Anterior cingulate cortex (tissue), 58 donors: Measurements from ENCODE around the gene RPL32.
A peak's percentile ranks its signal among the peaks of the same experiment; 100 is the strongest.
"Not testable (repeated sequence)": the region's sequence is repeated elsewhere in the genome, so short reads cannot be mapped to it uniquely, and the experiment has no call there.

ENCODE experiments used
- DNase-seq, 58 donors: peaks; one replicate each; lab custom pipeline; 2025; lab: John Stamatoyannopoulos, UW

Gene RPL32

DNA sequence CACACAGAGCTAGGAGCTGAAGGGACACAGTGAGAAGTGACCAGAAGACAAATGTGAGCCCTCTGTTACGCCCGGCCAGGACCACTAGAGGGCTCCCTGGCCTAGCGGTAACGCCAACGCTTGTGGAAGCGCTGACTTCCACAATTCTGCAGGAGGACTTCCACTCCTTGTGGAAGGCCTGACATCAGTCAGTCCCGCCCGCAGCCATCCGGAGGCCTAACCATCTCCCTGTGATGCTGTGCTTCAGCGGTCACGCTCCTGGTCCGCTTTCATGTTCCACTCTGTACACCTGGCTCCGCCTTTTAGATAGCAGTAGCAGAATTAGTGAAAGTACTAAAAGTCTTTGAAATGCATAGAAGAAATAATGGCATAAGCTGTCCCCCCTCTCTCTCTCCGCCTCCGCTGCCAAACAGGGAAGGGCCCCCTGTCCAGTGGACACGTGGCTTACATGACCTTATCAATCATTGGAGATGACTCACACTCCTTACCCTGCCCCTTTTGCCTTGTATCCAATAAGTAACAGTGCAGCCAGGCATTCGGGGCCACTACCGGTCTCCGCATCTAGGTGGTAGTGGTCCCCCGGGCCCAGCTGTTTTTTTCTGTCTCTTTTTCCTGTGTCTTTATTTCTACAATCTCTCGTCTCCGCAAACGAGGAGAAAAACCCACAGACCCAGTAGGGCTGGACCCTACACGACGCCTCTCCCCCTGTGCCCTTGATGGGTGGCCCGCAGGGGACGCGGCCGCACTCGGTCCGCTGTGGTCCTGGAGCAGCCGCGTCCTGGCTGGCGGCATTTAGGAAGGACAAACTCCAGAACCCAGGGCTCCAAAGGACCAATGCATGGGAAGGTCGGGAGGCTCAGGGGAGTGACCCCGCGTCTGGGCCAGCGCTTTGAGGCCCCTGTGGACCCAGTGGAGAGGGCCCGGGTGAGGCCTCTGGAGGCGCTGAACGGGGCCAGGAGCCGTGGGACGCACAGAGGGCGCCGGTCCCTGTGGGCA is 27.0 kb upstream of the RPL32 start:
- peak in 56 of 58 donors; percentile 5 to 90 (median 74) for DNase-seq

DNA sequence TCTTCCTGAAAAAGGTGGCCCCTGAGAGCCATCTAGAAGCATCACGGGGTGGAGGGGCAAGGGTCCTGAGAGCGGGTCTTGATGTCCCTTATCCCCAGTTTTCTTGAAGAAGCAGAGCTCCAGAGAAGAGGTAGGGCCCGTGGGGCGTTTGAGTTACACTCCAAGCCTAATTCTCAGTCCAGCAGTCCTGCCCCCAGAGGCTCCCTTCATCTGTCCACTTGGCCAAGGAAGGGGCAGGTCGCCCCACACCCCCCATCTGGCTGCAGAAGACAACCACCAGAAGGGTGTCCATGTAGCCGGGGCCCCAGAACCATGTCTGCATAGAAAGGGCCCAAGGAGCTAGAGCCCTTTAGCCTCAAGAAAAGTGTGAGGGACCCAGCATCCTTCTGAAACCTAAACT is 25.5 kb upstream of the RPL32 start:
- DNase-seq: no peak

DNA sequence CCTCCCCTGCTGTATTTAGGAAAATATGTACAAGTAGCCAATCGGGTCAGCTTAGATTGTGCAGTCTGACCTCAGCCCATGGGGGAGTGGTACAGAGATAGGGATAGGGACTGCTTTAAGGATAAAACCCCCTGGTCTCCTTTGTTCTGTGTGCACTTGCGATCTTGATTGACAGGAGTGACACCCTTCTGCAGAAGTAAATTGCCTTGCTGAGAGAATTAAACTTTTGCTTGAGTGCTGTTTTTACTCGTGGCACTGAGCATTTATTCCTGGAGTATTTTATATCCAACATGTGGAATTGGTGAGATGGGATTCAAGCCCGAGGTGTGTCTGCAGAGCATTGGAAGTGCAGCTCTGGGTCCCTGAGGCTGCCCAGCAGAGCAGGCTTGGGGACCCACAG is 23.9 kb upstream of the RPL32 start:
- no peak for DNase-seq

DNA sequence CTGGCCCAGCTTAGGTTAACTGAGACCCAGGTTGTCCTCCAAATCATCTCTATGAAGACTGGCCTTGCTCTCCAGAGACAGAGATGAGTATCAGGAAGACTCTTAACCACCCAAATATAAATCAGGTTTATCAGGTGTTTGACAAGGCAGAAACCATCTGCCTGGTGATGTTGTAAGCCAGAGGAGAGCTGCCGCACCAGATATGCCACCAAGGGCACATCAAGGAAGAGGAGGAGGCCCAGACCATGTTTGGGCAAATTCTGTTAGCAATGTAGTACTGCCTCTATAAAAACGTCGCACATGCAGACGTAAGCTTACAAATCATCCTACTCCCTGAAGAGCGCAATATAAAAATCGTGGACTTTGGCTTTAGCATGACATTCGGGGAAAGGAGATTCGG is 21.0 kb upstream of the RPL32 start:
- no peak for DNase-seq

DNA sequence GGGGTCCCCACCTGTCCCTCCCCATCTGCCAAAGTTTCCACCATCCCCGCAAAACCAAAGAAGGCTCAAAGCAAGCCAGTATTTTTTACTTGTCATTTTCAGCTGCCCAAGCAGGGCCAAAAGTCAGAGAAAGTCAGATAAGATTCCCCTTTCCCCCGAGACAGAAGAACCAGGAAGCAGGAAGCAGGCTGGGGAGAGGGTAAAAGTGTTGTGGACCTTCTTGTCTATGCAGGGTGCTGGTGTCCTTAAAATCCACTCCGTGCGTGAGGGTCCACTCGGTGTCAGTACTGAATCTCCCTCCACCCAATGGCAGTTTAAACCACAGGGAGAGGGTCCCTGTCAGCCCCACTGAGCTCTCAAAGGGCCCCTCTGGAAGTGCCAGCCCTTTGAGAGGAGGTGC is 20.2 kb upstream of the RPL32 start:
- no peak for DNase-seq

DNA sequence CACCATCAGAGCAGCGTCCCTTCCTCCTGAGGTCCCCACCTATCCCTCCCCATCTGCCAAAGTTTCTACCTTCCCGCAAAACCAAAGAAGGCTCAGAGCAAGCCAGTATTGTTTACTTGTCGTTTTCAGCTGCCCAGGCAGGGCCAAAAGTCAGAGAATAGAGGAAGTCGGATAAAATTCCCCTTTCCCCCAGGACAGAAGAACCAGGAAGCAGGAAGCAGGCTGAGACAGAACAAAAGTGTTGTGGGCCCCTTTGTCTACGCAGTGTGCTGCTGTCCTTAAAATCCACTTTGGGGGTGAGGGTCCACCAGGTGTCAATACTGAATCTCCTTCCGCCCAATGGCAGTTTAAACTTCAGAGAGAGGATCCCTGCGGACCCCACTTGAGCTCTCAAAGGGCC is 18.5 kb upstream of the RPL32 start:
- DNase-seq: no peak

DNA sequence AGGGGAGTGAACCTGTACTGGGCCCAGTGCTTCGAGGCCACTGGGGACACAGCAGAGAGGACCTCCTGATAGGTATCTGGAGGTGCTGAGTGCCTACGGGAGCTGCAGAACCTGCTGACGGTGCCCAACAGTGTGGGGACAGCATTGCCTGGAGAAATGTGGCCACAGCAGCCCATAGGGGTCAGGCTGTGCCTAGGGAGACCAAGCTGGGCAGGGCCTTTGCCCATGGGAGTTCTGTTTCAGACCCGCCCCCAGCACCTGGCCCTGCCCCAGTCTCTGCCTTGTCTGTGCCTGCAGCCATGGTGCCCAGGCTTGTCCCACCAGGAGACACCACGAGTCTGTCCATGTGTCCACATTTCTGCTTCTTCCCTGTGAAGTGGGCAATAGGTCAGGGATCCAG is 15.3 kb upstream of the RPL32 start:
- no peak for DNase-seq

DNA sequence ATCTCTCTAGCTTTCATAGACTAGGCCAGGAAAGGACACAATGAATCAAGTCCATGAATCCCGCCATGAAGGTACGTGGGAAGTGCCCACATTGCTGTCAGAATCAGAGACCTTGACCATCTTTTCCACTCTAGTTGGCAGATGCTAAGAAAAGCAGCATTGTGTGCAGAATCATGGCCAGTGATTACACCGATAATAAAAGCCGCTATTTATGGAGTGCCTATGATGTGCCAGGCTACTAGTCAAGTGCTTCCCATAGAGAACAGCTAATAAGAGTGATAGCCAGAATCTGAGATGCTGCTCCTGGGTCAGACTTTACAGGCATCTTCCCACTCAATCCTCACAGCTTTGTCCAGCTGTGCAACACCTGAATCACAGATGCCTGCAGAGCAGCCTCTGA is 13.2 kb upstream of the RPL32 start:
- DNase-seq: peak in 2 of 58 donors; percentile 3 to 27

DNA sequence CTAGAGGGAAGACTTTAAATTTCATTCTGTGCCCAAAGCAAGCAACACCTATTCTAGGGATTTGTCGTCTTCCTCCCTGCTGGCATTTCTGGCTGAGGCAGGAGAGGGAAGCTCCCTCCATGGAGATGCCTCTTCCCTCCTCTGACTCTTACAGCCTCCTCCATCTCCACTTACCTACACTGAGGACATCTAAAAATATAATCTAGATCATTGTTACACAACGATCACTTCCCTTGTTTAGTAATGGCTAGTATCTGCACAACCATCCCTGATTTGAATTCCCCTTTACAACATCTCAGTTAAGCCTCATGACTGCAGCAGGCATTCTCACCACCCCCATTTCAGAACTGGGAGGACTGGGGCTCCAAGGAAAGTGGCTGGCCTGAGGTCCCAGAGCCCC is 12.5 kb upstream of the RPL32 start:
- not testable (repeated sequence) for DNase-seq

DNA sequence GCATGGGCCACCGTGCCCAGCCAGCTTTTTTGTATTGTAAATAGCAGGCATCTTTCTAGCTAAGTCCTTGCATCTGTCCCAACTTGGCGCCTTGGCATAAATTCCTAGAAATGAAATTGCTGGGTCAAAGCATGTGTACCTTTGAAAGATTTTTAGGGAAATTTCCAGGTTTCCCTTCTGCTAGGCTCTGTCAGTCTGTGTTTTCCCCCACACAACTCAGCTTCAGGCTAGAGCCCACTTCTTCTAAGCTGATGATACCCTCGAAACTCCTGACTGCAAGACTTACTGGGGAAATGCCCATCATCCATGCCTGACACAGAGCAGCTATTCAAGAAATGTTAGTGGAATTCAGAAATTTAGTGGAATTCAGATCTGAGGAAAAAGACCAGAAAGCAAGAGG is 10.8 kb upstream of the RPL32 start:
- no peak for DNase-seq

DNA sequence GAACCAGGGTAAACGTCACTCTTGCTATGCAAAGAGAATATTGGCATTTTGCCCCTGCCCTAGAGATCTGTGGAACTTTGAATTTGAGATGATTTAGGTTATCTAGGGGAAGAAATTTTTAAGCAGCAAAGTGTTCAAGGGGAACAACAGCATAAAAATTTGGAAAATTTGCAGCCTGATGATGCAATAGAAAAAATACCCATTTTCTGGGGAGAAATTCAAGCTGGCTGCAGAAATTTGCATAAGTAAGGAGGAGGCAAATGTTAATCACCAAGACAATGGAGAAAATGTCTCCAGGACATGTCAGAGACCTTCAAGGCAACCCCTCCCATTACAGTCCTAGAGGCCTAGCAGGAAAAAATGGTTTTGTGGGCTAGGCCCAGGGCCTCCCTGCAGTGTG is 4.4 kb upstream of the RPL32 start:
- DNase-seq: no peak

DNA sequence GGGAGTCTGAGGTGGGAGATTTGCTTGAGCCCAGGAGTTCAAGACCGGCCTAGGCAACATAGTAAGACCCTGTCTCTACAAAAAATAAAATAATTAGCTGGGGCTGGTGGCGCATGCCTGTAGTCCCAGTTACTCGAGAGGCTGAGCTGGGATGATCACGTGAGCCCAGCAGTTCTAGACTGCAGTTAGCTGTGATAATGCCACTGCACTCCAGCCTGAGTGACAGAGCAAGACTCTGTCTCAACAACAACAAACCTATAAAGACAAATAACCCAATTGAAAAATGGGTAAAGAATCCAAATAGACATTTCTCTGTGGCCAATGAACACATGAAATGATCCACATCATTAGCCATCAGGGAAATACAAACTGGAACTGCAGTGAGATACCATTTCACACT is 1.1 kb upstream of the RPL32 start:
- no peak for DNase-seq

DNA sequence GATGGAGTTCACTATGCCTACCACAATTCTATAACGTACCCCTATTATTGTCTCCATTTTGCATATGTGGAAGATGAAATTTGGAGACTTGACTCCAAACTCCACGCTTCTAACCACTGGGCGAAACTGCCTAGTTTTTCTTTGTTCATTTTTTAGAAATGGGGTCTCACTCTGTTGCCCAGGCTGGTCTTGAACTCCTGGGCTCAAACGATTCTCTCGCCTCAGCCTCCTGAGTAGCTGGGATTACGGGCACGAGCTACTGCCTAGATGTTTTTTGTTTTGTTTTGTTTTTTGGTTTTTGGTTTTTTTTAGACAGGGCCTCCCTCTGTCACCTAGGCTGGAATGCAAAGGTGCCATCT is 584 bp upstream of the RPL32 start:
- DNase-seq: no peak

DNA sequence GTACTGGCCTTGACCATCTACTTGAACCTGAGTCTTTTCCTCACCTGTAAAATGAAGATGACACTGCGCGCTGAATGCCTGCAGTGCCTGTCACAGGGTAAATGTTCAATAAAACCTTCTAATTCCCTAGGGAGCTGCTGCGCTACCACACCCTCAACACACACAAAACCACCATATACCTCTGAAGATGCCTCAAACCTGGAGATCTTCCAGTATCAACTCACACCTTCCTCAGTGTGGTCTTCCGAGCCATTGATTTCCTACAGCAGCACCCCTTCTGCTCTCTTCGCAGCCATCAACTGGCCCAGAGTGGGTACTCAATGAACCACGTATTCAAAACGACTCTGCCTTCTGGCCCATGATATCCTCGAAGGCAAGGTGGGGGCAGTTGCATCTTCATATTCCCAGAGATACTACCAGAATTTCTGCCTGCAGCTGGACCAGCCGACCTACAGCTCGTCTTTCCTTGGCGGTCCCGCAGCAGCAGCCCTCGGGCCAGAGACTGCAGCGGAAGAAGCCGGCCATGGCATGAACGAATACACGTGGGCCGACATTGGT is 695 bp downstream of the RPL32 start:
- peak in 9 of 58 donors; percentile 36 to 67 (median 48) for DNase-seq

DNA sequence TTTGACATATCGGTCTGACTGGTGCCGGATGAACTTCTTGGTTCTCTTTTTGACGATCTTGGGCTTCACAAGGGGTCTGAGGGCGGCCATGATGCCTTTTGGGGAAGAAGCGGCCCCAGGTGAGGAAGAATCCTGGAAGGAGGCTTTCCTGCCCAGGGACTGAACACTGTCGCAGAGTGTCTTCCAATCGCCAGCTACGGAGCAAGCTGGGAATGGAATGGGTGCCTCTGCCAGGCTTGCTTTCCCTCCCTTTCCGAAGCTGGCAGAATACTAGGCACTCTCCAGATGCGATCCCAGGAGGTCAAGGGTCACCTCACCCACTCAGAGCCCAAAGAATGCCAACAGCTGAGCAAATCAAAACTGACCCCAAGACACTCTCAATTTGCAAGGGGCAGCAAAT is 1.2 kb downstream of the RPL32 start:
- DNase-seq: not testable (repeated sequence)

DNA sequence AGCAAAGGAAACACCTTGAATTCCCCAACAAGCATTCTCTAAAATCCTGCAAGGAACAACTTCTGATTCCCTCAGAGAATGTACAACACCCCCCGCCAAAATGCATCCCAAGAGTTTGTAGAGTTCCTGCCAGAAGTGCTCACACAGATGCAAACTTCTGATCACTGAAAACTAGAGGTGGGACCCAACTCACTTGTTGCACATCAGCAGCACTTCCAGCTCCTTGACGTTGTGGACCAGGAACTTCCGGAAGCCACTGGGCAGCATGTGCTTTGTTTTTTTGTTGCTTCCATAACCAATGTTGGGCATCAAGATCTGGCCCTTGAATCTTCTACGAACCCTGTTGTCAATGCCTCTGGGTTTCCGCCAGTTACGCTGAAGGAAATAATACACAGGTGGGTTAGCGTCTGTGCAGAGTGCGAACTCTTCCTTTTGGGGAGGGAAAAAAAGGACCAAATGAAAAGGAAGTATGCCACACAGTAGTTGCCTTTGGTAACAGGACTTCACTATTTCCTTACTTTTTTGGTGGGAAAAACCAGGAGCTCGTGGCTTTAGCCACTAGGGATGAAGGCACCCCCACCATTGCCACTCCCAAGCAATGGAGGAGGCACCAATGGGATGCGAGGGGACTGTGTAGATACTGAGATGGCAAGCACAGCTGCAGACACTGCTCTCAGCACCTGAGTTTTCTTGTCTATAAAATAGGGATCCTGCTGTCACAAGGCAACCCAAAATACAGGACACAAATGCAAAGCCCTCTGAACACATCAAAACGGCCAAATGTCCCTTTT is 2.0 kb downstream of the RPL32 start:
- DNase-seq: no peak

DNA sequence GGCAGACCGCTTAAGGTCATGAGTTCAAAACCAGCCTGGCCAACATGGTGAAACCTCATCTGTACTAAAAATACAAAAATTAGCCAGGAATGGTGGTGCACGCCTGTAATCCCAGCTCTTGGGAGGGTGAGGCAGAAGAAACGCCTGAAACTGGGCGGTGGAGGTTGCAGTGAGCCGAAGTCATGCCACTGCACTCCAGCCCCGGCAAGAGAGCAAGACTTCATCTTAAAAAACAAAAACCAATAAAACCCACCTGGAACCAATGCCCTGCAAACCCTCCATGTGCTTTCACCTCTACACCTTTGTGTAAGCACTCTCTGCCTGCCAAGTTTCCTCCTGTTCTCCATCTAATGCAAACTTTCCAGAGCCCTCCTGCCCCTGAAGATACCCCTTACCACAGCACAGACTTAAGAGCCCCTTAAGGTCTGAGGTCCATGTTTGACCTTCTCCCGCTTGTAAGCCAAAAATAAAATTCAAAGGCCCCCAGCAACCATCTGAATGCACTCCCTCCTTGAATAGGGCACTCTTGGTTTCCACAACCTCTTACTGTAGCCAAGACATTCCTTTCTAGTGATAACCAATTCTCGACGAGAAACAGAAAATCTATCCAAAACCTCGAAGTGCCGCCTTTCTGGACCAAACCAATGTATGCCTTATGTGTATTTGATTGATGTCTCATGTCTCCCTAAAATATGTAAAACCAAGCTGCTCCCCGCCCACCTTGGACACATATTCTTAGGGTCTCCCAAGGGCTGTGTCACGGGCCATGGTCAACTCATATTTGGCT is 3.0 kb downstream of the RPL32 start:
- no peak for DNase-seq

DNA sequence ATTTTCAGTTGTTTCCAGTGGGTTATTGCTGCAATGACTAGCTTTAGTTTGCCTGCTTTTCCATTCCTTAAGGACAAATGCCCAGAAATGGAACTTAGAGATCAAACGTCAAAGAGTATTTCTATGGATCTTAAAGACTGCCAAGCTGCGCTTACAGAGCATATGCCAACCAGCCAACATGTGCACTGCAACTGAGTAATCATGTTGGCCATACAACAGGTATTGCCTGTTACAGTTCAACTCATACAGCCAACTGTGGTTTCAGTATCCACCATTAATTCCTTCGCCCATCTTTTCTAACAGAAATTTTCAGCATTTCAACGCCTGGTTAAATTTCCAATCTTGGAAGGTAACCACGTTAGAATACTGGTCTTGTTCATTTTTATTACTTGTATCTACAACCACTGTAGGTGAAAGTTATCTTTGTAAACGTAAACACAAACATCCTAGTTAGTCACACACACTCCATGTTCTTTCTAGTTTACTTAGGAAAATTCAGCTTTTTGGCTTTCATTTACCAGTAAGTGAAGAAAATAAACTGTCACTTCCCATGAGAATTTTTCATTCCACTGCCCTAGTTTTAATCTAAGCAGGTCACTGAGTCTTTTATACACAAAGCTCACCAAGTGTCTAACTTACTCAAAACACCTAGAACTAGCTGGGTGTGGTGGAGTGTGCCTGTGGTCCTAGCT is 3.9 kb downstream of the RPL32 start:
- no peak for DNase-seq

DNA sequence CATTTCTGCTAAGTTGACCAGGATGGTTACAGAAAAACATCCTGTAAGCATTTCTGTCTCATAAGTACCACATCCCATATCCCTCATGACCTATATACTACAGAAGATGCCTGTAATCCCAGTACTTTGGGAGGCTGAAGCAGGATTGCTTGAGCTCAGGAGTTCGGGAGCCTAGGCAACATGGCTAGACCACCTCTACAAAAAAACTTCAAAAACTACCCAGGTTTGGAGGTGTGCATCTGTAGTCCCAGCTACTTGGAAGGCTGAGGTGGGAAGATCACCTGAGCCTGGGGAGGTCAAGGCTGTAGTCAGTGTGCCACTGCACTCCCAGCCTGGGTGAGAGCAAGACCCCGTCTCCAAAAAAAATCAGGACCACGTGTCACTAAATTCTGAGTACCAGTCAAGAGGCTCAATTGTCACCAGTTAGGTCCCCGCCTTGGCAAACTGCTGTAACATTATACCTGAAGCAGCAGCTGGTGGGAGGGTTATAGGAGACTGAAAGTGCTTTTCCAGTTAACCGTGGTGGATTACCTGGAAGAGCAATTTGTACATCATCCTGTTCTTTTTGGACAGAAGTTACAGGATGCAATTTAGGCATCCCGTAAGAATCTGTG is 6.2 kb downstream of the RPL32 start:
- no peak for DNase-seq
